Measurements from ENCODE around the gene RBKS.
A peak's percentile ranks its signal among the peaks of the same experiment; 100 is the strongest.

- TF ChIP-seq YY1 (IDR thresholded peaks at IDR 0.05; ENCODE audit: low read depth, low read length) (0 out of 2 replicates have a peak, but pooled peaks have one; percentile 28), BACH1 (IDR thresholded peaks at IDR 0.05; ENCODE audit: low read length) (no peak), POLR2A (IDR thresholded peaks at IDR 0.05; ENCODE audit: control extremely low read depth in 1 of 2, low read depth in 2 of 2, low read length in 2 of 2) (peak; percentile 57 to 77), SP1 (IDR thresholded peaks at IDR 0.05; ENCODE audit: low read depth, low read length) (no peak), CREB1 (IDR thresholded peaks at IDR 0.05) (no peak), ASH2L (IDR thresholded peaks at IDR 0.05; ENCODE audit: low read length) (peak; percentile 86), SIN3A (conservative IDR thresholded peaks at IDR 0.05 in 1 of 2, IDR thresholded peaks at IDR 0.05 in 1 of 2; ENCODE audit: low read depth in 1 of 2, low read length in 2 of 2) (0 out of 4 replicates have a peak, but pooled peaks of 1 of the 2 experiments have one; percentile 15), EZH2 (IDR thresholded peaks at IDR 0.05; ENCODE audit: low read depth, low read length, severe bottlenecking) (no peak), TAF1 (IDR thresholded peaks at IDR 0.05; ENCODE audit: low read depth, low read length) (peak; percentile 68), EP300 (IDR thresholded peaks at IDR 0.05; ENCODE audit: borderline replicate concordance in 1 of 2, low read depth in 2 of 2, low read length in 2 of 2) (no peak; a peak in 1 of 3 replicates), SUZ12 (IDR thresholded peaks at IDR 0.05; ENCODE audit: low read length) (no peak), CHD1 (IDR thresholded peaks at IDR 0.05; ENCODE audit: low read depth, low read length) (no peak)
- TF ChIP-seq, protein P1, sequence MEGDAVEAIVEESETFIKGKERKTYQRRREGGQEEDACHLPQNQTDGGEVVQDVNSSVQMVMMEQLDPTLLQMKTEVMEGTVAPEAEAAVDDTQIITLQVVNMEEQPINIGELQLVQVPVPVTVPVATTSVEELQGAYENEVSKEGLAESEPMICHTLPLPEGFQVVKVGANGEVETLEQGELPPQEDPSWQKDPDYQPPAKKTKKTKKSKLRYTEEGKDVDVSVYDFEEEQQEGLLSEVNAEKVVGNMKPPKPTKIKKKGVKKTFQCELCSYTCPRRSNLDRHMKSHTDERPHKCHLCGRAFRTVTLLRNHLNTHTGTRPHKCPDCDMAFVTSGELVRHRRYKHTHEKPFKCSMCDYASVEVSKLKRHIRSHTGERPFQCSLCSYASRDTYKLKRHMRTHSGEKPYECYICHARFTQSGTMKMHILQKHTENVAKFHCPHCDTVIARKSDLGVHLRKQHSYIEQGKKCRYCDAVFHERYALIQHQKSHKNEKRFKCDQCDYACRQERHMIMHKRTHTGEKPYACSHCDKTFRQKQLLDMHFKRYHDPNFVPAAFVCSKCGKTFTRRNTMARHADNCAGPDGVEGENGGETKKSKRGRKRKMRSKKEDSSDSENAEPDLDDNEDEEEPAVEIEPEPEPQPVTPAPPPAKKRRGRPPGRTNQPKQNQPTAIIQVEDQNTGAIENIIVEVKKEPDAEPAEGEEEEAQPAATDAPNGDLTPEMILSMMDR (IDR thresholded peaks at IDR 0.05; ENCODE audit: control extremely low read depth in 1 of 3, insufficient read depth in 1 of 3, low read depth in 1 of 3, low read length in 3 of 3): no peak
- TF ChIP-seq, protein P2, sequence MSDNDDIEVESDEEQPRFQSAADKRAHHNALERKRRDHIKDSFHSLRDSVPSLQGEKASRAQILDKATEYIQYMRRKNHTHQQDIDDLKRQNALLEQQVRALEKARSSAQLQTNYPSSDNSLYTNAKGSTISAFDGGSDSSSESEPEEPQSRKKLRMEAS (IDR thresholded peaks at IDR 0.05): peak; percentile 47; the same call in 1 of the 2 replicates
Measured at GRCh38 chr2:27752551-27753237, 137.5 kb downstream of the RBKS start.

Data from H1 (cell line).